Measurements from ENCODE around the gene COX17. TPM values are rescaled to one million over a fixed set of nuclear protein-coding genes. Genes with fewer than 3 reads are reported as not detected.
A peak's percentile ranks its signal among the peaks of the same experiment; 100 is the strongest.

COX17 gene
- total and polyA plus RNA-seq, 2 of the 13 experiments (the other 11 are each of a cell fraction or from before 2014, with no cell fraction given), result 41.4 to 51.0 TPM

DNA sequence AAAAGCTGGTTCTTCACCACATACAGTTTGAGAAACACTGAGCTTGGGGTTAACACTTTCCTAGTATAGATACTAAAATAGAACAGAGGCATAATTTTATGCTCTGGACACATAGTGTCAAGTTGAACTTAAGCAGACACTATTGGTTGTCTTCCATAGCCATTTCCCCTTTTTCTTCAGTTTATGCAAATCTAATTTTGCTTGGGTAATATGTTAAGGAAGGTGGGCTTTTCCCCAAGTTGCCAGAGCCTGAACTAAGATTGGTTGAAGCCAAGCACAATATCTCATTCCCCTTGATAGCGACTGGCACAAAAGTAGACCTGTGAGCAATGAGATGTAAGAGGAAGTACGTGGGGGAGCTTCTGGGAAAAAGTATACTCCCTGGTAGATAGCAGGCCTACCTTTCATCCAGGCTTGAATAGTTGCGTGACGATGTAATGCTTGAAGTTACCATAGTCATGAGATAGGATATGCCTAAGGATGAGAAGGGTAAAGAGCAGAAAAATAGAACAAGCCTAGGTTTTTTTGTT, 12.3 kb downstream of the COX17 start:
- no peaks in the 10 kb centered on the region for H3K9me3 ChIP-seq (ENCODE audit: low read length)
- no peak overlapping the region for H3K4me2 ChIP-seq (ENCODE audit: low read depth, low read length)
- no peaks in the 10 kb centered on the region for H4K20me1 ChIP-seq (ENCODE audit: insufficient read depth, low read length)
- intact Hi-C loops (cut with micrococcal nuclease; ENCODE audit: unreplicated experiment), result no loop called here
- H3K4me3 ChIP-seq (replicated peaks in 1 of 3; ENCODE audit: insufficient read depth in 1 of 3, low read depth in 2 of 3, low read length in 3 of 3), result no peak overlapping the region
- no TSS peak for BruUV-seq (replicated peaks)
- ChIA-PET CTCF (ENCODE audit: low intra/inter-chr PET ratio, low total read pairs) (no interaction called here), POLR2A (no interaction called here)
- DNase-seq (ENCODE audit: low spot score) (peak; percentile 39), FAIRE-seq (no peak), ATAC-seq (no peak)
- H3K9ac ChIP-seq (ENCODE audit: insufficient read depth, low read depth, low read length), result no peak overlapping the region
- TF ChIP-seq, protein P1, sequence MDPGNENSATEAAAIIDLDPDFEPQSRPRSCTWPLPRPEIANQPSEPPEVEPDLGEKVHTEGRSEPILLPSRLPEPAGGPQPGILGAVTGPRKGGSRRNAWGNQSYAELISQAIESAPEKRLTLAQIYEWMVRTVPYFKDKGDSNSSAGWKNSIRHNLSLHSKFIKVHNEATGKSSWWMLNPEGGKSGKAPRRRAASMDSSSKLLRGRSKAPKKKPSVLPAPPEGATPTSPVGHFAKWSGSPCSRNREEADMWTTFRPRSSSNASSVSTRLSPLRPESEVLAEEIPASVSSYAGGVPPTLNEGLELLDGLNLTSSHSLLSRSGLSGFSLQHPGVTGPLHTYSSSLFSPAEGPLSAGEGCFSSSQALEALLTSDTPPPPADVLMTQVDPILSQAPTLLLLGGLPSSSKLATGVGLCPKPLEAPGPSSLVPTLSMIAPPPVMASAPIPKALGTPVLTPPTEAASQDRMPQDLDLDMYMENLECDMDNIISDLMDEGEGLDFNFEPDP (CRISPR knock-in tag; conservative IDR thresholded peaks at IDR 0.05), result no peak
- TF ChIP-seq TCF7L2 (IDR thresholded peaks at IDR 0.05; ENCODE audit: low read depth, low read length) (no peak), DPF2 (CRISPR knock-in tag; IDR thresholded peaks at IDR 0.05; ENCODE audit: borderline replicate concordance, low read depth) (no peak), ZSCAN22 (CRISPR knock-in tag; IDR thresholded peaks at IDR 0.05) (no peak), AHR (CRISPR knock-in tag; IDR thresholded peaks at IDR 0.05) (no peak), HIVEP1 (CRISPR knock-in tag; IDR thresholded peaks at IDR 0.05) (no peak), ZFP41 (CRISPR knock-in tag; IDR thresholded peaks at IDR 0.05; ENCODE audit: borderline replicate concordance) (no peak), ZNF441 (CRISPR knock-in tag; IDR thresholded peaks at IDR 0.05; ENCODE audit: borderline replicate concordance) (no peak), PHF21A (CRISPR knock-in tag; IDR thresholded peaks at IDR 0.05) (no peak), KLF15 (CRISPR knock-in tag; IDR thresholded peaks at IDR 0.05; ENCODE audit: borderline replicate concordance) (no peak)
- TF ChIP-seq, protein P2, sequence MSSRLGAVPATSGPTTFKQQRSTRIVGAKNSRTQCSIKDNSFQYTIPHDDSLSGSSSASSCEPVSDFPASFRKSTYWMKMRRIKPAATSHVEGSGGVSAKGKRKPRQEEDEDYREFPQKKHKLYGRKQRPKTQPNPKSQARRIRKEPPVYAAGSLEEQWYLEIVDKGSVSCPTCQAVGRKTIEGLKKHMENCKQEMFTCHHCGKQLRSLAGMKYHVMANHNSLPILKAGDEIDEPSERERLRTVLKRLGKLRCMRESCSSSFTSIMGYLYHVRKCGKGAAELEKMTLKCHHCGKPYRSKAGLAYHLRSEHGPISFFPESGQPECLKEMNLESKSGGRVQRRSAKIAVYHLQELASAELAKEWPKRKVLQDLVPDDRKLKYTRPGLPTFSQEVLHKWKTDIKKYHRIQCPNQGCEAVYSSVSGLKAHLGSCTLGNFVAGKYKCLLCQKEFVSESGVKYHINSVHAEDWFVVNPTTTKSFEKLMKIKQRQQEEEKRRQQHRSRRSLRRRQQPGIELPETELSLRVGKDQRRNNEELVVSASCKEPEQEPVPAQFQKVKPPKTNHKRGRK (CRISPR knock-in tag; IDR thresholded peaks at IDR 0.05), result no peak
- in situ Hi-C loops (cut with HindIII; ENCODE audit: extremely low pct_ligation_motif_present, low pct_unique_long_range_greater_than_20kb), result no loop called here
- no peaks in the 10 kb centered on the region for H3K4me1 ChIP-seq (ENCODE audit: insufficient read depth, low read length)
- H3K79me2 ChIP-seq (ENCODE audit: insufficient read depth, low read length), result no peaks in the 10 kb centered on the region
- no peak overlapping the region for H3K27ac ChIP-seq (ENCODE audit: extremely low read length, insufficient read depth, low read length)
- WGBS (ENCODE audit: low lambda C conversion rate), result 92% methylated on average over 4 of the region's 4 CpGs
- no peak overlapping the region for H2AFZ ChIP-seq (ENCODE audit: low read length)
- no peaks in the 10 kb centered on the region for H3K27me3 ChIP-seq (ENCODE audit: control insufficient read depth in 1 of 2, insufficient read depth in 2 of 2, low read length in 2 of 2)
- H3K36me3 ChIP-seq (replicated peaks in 1 of 2; ENCODE audit: control insufficient read depth in 1 of 2, insufficient read depth in 2 of 2, low read length in 2 of 2), result no peaks in the 10 kb centered on the region
